HG02763 (cell line): ENCODE results near the gene GNL2.

ENCODE experiments used
- ATAC-seq: cut with Tn5 transposase; IDR thresholded peaks from one replicate; pipeline ENCODE4 v1.9.1; 2021; ENCODE audit warnings: mild to moderate bottlenecking, moderate library complexity; ENCODE audit not compliant: unreplicated experiment

The GNL2 gene

DNA sequence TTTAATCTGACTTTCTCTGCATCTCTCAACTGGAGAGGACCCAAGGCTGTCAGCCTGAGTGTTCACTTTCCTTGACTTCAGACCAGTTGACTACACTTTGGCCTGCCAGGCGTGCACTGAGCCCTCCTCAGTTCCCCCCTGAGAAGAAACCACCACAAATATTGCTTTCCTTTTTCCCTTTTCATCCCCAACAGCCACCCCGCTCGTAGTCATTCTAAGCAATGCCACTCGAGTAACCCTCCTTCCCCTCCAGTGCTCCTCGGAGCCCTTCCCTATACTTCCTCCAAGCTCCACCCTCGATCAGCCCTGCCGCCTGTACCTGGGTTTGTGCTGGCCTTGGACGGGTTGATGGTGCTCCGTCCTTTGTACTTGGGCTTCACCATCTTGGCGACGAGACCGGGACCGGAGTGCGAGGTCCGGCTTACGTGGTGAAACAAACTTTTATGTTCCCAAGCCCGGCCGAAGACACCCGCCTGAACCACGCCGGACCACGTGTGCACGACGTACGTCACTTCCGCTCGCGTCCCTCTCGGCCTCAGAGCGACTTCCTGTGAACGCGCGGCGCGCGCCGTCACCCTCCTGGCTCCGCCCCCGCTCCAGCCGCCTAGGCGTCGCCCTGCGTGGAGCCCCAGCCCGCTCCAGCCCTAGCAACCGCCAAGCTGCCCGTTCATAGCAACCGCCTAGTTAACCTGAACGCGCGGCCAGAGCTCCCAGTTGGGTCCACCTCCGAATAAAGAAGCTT lies at the start of gene GNL2:
Gene GNL2, minus strand, starts transcription at position 498 of the 742 bp plus-strand sequence. Its CDS starts 115 bp downstream, at position 383.
- peak; percentile 97 for ATAC-seq

DNA sequence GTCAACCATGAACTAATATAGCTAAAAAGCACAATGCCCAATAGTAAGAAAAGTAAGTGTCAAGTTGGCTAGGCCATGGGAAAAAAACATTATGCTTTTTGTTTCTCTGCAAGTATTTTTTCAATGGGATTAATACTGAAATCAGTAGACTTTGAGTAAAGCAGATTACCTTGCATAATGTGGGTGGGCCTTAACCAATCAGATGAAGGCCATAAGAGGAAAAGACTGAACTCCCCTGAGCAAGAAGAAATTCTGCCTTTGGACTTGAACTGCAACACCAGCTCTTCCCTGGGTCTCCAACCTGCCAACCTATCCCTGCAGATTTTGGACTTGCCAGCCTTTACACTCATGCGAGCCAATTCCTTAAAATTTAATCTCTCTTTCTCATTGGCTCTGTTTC lies 45.3 kb upstream of the GNL2 start:
- no peak for ATAC-seq

DNA sequence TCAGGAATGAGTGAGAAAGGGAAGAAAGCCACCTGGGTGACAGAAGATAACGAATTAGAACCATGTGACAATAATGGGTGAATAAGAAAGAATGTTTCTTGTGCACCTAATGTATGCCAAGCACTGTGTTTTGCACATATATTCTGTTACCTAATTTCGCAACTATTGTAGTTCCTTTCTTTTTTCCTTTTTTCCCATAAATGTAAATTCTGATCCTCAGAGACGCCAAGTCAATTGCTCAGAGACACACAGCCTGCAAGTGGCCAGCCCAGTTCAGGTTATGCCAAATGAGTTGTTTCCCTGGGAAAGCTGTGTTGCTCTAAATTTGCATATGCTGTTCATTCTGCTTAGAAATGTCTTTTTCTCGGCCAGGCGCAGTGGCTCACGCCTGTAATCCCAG lies 40.7 kb upstream of the GNL2 start:
- no peak for ATAC-seq

DNA sequence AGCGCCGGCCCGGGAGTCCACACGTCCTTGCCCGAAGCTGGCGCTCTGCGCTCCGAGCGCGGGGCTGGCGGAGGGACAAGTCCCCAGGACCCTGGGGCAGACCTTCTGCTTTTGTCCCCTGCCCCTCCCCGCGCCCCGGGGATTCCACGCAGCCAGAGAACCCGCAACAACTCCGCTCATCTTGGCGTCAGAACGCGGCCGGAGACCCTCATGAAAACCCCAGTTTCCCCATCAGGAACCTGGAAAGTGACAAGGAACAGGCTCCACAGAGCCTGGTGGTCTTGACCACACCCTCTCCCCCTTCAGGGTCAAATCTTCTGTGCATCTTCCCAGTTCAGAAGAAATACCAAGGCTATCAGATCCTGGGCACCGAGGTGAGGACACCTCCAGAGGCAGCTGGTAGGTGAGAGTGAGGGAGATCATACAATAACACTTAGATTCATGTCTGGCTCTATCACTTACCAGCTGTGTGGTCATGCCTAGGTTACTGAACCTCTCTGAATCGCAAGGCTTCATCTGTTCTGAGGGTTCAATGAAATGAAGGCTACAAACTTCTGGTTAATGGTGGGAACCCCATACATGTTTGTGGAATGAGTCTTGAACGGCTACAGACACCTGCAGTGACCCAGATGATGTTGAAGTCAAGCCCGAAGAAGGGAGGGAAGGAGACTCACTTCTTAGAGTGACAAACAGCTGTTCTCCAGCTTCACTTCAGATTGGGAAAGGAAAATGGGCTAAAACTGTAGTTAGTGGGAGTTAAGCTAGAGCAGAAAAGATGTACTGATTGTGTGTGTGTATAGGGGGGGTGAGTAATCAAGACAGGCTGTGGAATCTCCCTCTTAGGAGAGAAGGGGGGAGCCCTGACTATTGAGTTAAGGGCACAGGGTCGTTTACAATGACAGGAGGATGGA lies 39.5 kb upstream of the GNL2 start:
- no peak for ATAC-seq

DNA sequence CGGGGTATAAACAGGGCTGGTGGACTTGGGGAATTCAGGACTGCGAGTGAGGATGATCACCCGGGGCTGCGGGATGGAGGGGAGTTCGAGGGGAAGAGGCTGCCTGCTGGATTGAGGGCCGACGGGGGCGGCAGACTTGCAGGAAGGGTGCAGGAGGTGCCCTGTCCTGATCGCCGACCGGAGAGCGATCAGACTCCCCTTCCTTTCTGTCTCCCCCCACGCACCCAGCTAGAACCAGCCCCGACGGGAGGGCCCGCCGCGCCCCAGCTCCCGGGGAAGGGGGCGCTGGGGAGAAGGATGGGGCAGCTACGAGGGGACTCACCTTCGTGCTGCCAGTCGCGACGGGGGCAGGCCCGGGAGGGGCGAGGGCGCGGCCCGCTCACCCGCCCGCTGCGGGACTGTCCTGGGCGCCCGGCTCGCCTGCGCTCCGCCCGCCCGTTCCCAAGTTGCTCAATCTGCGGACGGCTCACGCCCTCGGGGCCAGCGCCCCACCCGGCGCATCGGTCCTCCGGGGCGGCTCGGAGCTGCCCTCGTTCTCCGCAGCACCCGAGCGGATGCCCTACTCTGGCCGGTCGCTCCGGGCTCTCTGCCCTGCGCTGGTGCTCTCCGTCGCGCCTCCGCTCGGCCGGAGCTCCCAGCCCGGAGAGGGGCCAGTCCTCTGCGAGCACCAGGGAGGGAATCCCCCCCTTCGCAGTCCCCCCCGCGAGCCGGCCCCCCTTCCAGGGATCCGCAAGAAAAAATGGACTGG lies 38.7 kb upstream of the GNL2 start, which contains the start of gene RSPO1:
Gene RSPO1, minus strand, starts transcription at position 649 of the 748 bp plus-strand sequence. CDS start 5,231 bp downstream, outside the sequence.
- ATAC-seq = no peak

DNA sequence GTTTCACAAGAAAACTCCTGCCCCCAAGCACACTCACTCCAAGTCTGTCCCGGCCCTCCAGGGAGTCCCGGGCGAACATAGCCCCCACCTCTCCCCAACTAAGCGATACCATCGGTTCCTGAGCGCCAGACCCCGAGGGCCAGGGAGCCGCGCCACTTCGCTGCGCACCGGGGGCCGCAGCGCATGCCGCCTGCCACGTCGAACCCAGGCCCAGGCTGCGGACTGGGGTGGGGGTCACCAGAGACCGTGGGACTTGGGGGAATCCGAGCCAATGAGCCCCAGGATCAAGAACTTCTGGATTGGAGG lies 38.2 kb upstream of the GNL2 start:
- ATAC-seq = no peak

DNA sequence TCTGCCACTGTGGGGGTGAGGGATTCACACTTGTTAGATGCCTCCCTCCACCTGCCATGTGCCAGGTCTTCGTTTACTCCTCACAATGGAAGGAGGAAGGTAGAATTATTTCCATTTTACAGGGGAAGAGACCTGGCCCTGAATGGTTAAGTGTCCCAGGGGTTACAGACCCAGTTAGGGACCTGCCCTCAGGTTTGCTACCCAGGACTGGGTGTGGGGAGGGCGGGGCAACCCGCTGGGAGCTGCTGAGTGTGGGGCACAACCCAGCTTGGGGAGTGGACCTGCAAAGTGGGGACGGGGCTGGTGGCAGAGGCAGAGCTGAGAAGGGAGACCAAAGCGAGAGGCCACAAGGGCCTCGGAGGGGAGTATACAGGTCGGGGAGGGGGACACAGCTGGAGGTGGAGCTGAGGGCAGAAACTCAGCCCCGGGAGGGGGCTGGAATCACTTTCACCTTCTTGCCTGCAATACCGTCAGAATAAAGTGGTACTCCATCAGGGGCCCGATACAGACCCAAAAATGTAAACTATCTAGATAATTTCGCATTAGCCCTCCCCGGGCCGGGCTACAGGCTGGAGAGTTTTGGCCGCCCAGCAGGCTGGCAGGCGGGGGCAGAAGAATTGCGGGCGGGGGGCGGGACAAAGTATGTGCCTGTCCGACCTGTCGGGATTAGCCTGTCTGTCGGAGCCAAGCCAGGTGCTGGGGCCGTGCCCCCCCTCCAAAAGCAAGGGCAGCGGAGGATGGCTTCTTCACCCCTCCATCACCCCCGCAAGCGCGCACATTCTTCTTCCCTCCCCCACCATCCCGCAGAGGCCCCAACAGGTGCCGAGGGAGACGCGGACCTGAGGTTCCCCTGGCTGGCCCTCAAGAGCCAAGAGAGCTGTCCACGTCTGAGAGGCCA lies 37.6 kb upstream of the GNL2 start:
- no peak for ATAC-seq

DNA sequence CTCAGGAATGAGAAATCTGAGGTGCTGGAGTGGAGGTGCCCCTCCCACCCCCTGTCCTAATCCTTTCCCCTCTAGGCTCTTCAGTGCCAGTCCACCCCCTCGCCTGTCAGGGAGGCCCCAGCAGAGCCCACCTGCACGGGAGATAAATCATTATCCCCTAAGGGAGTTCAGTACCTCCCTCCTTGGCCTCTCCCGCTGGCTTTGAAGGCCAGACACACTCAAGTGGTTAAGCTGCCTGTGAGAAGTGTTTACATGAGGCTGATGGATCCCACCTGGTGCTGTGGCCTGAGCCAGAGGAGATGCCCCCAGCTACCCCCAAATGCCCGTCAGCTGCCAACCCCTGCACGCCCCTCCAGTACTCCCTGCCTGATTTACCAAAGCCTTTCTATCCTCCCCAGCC lies 35.3 kb upstream of the GNL2 start:
- no peak for ATAC-seq

DNA sequence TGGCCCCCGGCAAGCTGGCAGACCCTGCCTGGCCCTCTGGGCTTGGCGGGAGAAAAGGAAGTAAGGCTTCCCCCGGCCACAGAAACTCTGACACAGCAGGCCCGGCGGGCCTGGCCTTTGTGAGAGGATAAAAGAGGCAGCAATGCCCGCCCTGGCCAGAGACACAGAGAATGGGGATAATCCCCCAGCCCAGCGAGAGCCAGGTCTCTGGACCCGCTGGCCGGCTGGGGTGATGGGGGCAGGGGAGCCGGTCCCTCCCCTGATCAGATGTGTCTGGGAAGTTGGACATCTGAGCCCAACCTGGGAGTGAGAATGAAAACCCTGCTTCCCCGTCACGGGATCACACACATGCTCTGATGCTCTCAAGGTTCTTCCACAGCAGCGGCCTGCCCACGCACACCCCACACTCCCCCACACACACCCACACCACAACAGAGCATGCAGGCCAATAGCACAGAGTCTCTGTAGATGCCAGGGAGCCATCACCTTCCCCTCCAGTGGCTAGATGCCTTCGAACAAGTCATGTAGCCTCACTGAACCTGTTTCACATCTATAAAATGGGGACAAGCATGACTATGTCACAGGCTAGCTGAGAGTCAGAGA lies 34.8 kb upstream of the GNL2 start:
- ATAC-seq = no peak

DNA sequence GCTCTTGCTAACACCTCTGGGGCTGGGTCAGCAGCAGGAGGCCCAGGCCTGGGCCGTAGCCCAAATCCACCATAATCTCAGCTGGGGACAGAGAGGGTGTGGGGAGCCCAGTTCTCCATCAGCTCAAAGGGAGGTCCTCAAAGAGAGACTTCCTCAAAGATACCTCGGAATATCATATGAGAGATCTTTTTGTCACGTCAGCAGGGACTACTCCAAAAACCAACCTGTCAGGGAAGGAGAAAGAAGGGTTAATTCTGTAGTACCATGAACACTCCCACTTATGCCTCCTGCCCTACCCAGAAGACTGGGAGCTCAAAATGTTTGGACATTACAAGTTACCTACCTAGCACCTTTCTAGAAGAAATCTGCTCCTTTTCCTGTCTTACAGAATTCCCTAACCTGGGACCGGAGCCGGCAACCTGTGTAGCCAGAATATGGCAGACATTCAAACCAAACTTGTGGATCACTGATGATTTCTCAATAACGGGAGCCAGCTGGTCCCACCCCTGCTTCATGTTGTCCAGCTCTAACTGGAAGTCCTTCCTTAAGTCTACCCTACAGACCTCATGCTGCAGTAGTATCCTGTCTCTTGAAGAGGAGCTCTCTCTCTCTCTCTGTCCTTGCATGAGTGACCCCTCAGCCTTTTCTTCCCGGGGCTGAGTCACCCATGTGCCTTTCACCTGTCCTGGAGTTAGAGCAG lies 34.1 kb upstream of the GNL2 start:
- ATAC-seq = no peak

DNA sequence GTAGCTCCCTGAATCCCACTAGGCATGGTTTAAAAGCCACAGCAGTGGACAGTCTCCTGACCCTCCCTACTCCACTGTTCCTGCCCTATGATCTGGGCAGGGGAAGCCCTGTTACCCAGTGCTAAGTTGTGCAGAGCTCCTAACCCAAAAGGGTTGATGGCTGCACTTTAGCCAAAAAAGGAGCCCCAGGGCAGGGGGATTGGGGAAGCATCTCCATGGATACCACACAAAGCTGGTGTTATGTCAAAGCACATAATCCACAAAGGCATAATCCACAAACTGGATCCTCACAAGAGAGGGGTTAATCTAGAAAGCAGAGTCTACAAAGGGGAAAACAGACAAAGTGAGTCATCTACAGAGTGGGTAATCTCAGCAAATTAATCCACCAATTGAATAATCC lies 33.3 kb upstream of the GNL2 start:
- ATAC-seq = no peak

DNA sequence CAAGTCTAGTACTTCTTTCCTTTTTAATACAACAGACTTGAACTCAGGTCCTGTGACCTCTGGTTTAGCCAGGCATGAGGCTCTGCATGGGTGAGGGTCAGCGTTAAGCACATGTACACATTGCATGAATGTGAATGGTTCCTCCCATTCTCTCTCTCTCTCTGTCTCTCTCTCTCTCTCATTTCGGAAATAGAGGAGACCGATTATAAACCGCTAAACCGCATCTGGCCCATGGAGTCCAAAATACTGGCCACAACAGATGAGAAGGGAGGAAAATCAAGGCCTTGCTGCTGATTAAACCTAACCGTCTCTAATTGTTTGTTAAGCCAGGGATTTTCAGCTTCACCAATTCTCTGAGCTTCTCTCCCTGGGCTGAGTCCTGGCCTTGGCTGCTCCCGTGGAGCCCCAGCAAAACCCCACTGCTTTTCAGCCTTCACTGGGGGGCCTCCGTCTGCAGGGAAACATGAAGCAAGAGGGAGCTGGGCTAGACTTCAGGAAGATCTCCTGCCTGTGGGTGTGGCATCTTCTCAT lies 32.4 kb upstream of the GNL2 start:
- ATAC-seq = no peak

DNA sequence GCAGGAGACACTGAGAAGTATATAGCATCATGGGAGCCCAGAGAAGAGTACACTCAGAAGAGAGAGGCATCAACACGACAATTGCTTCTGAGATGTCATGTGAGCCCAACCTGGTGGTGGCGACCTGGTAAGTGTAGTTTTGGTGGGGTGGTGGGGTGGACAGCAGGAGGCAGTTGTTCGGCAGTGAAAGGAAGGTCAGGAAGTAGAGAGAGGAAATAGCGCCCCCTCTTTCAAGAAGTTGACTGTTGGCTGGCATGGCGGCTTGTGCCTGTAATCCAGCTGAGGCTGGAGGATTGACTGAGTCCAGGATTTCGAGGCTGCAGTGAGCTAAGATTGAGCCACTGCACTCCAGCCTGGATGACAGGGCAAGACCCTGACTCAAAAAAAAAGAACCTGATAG lies 26.4 kb upstream of the GNL2 start:
- no peak for ATAC-seq

DNA sequence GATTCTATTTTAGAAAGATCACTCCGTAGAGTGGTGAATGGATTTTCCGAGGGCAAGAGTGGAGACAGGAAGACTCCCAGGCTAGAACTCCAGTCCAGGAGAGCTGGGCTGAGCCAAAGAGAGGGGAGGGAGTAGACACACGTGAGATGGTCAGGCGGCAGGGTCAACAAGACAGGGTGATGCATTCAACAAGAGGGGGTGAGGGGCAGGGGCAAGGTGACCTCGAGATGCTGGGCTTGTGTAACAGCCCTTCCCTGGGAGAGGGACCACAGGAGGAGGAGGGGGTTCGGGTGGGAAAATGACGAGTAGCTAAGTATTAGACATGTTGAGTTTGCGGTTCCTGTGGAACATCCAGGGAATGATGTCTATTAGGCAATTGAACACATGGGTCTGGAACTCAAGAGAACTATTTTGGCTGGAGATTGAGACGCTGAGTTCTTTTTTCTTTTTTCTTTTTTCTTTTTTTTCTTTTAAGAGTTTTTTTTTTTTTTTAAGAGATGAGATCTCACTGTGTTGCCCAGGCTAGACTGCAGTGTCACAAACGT lies 25.7 kb upstream of the GNL2 start:
- no peak for ATAC-seq

DNA sequence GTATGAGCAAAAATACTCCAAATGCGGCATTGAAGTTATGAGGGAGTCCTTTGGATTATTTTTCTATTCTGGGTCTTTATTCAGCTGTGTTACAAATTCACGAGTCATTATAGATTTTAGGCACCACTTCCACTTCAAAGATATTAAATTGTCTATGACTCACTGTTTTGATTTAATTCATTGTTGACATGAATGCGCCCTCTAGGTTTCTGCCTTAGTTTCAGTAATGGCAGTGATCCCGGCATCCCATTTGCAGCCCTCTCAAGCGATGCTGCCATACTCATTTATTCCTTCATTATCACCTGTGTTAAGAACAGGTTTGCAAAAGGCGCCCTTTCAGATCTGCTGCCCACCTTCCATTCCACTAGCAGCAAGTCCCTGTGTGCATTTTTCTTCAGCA lies 25.0 kb upstream of the GNL2 start:
- ATAC-seq = no peak

DNA sequence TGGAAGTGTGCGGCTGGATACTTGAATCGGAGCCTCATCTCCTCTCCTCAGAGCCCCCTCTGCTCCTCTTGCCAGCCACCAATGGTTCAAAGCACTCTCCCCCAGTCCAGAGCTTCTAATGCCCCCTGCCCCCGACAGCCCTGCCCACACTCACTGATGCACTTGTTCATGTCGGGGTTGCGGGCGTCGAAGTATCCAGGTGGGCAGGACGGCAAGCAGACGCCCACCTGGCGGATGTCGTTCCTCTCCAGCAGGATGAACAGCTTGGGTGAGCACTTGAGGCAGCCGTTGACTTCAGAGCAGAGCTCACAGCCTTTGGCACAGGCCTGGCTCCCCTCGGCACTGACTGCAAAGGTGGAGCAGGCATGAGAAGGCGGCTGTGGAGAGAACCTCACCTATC lies 20.6 kb upstream of the GNL2 start:
- ATAC-seq = no peak

DNA sequence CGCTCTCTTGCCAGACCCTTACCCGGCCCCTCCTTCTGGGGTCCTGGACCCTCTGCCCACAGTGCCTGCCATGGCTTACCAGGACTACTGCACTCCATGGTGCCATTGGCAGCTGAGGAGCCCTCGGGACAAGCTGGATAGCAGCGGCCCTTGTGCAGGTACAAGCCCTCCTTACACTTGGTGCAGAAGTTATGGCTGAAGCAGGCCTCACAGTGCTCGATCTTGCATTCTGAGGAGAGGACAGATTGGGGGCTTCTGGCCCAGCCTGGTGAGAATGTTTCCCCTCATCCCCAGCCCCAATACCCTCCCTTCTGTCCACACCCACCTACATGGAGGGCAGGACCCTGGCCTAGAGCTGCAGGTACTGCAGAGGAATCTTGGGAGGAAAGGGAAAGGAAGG lies 18.4 kb upstream of the GNL2 start:
- ATAC-seq = no peak

DNA sequence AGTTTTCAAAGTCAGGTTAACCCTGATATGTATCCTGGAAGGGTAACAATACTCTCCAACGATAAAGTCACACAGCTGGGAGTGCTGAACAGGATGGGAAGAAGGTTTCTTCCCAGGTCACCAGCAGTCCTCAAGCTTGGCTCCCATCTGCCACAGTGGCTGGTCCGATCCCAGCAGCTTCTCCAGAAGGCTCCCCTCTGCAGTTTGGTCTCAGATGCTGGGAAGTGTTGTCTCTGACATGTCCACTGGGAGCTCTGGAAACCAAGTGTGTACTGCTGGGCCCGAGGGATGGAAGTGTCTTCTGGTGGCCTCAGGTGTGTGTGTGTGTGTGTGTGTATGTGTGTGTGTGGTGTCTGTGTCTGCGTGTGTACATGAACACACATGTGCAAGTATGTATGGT lies 16.4 kb upstream of the GNL2 start:
- ATAC-seq = no peak

DNA sequence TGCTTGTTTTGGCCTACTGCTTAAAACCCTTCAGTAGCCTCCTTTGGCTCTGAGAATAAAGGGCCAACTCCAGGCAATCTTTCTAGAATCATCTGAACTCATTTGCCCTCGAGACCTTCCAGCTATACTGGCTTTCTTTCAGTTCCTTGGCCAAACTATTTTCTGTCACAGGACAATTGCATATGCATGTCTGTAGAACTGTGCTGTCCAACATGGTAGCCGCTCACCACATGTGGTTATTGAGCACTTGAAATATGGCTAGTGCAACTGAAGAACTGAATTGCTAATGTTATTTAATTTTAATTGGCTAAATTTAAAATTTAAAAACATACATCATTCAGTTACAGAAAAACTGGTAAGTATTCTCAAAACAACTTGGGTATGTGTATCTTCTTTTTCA lies 14.3 kb upstream of the GNL2 start:
- no peak for ATAC-seq
